ENCODE measurements around the gene TMEM183A.

Gene TMEM183A

DNA sequence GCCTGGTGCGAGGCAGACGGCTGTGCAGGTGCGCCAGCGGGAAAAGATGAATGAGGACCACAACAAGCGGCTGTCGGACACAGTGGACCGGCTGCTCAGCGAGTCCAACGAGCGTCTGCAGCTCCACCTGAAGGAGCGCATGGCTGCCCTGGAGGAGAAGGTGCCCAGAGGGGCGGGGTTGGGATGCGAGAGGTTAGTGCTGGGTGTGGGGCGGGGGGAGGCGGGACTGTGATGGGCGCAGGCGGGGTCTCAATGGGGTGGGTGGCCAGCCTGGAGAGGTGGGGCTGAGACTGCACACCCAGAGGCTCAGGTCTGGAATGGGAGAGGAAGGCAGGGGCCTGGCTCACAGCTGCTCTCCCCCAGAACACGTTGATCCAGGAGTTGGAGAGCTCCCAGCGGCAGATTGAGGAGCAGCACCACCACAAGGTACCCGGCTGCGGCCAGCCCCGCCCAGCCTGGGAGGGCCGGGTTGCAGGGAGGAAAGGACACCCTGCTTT, 41.4 kb downstream of the TMEM183A start:
- Histone ChIP-seq H2AFZ (no peak overlapping the region), H3K36me3 (ENCODE audit: control insufficient read depth, insufficient read depth, low read length) (no peaks in the 10 kb centered on the region), H3K4me2 (ENCODE audit: low read length) (no peak overlapping the region), H3K79me2 (no peaks in the 10 kb centered on the region), H3K4me3 (ENCODE audit: low read depth, low read length) (no peak overlapping the region), H3K27ac (no peak overlapping the region), H3K4me1 (no peaks in the 10 kb centered on the region), H3K9me3 (ENCODE audit: control insufficient read depth, low read length) (no peaks in the 10 kb centered on the region), H3K9ac (no peak overlapping the region), H3K27me3 (ENCODE audit: control insufficient read depth, insufficient read depth, low read length) (no peaks in the 10 kb centered on the region)
- TF ChIP-seq, protein P1, sequence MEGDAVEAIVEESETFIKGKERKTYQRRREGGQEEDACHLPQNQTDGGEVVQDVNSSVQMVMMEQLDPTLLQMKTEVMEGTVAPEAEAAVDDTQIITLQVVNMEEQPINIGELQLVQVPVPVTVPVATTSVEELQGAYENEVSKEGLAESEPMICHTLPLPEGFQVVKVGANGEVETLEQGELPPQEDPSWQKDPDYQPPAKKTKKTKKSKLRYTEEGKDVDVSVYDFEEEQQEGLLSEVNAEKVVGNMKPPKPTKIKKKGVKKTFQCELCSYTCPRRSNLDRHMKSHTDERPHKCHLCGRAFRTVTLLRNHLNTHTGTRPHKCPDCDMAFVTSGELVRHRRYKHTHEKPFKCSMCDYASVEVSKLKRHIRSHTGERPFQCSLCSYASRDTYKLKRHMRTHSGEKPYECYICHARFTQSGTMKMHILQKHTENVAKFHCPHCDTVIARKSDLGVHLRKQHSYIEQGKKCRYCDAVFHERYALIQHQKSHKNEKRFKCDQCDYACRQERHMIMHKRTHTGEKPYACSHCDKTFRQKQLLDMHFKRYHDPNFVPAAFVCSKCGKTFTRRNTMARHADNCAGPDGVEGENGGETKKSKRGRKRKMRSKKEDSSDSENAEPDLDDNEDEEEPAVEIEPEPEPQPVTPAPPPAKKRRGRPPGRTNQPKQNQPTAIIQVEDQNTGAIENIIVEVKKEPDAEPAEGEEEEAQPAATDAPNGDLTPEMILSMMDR (IDR thresholded peaks at IDR 0.05) = no peak

DNA sequence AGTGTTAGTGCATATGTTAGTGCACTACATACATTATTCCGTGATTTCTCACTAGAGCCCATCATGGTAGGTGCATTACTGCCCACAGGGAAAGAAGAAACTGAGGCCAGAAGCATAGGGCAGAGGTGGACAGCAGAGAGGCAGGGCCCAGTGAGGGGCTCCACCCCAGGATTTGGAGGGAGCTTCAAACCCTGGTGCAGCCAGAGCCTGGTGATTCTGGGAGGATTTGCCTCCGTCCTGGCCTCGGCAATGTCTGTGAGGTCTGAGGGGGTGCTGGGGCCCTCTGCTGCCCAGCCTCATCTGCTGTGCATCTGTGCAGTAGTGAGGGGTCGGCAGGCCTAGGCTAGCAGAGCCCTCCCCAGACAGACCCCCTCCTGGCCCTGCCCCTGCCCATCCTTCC, 41.9 kb downstream of the TMEM183A start:
- Histone ChIP-seq H3K79me2 (no peaks in the 10 kb centered on the region), H3K4me2 (ENCODE audit: low read length) (no peak overlapping the region), H3K27me3 (ENCODE audit: control insufficient read depth, insufficient read depth, low read length) (no peaks in the 10 kb centered on the region), H3K4me1 (no peaks in the 10 kb centered on the region), H3K4me3 (ENCODE audit: low read depth, low read length) (no peak overlapping the region), H3K36me3 (ENCODE audit: control insufficient read depth, insufficient read depth, low read length) (no peaks in the 10 kb centered on the region), H3K9me3 (ENCODE audit: control insufficient read depth, low read length) (no peaks in the 10 kb centered on the region), H2AFZ (no peak overlapping the region), H3K9ac (no peak overlapping the region), H3K27ac (no peak overlapping the region)
- TF ChIP-seq, protein P1 (IDR thresholded peaks at IDR 0.05) = no peak

DNA sequence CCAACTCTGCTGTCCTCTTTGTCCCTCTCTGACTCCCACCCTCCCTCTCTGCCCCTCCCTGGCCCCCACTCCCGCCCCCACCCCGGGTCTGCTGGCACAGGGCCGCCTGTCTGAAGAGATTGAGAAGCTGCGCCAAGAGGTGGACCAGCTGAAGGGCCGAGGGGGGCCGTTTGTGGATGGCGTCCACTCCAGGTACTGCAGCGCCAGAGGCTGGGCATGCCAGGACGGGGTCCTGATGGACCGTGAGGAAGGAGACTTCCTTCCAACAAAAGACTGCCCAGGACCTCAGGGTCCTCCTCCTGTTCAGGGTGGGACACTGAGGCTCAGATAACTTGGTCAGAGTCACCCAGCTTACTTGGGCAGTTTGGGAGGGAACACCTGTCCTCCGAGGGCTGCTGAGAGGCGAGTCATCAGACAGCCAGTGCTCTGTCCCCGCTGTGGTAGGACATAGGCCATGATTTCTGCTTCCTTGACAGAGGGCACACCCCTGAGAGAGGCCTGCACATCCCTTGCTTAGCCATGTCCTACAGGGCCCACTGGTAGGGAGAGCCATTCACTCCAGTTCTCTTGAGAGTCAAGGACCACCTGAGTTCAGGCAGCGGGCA, 42.5 kb downstream of the TMEM183A start:
- Histone ChIP-seq H3K4me1 (no peaks in the 10 kb centered on the region), H3K9ac (no peak overlapping the region), H3K27ac (no peak overlapping the region), H3K4me2 (ENCODE audit: low read length) (no peak overlapping the region), H2AFZ (no peak overlapping the region), H3K9me3 (ENCODE audit: control insufficient read depth, low read length) (no peaks in the 10 kb centered on the region), H3K36me3 (ENCODE audit: control insufficient read depth, insufficient read depth, low read length) (no peaks in the 10 kb centered on the region), H3K79me2 (no peaks in the 10 kb centered on the region), H3K27me3 (ENCODE audit: control insufficient read depth, insufficient read depth, low read length) (no peaks in the 10 kb centered on the region), H3K4me3 (ENCODE audit: low read depth, low read length) (no peak overlapping the region)
- TF ChIP-seq, protein P1 (IDR thresholded peaks at IDR 0.05) = no peak

GRCh38 chr1:203050826-203051225, 43.7 kb downstream of the TMEM183A start:
- no peak overlapping the region for H3K4me2 ChIP-seq (ENCODE audit: low read length)
- no peaks in the 10 kb centered on the region for H3K79me2 ChIP-seq
- TF ChIP-seq, protein P1 (IDR thresholded peaks at IDR 0.05) = no peak
- H3K4me3 ChIP-seq (ENCODE audit: low read depth, low read length) = no peak overlapping the region
- no peaks in the 10 kb centered on the region for H3K4me1 ChIP-seq
- H3K9ac ChIP-seq = no peak overlapping the region
- no peaks in the 10 kb centered on the region for H3K27me3 ChIP-seq (ENCODE audit: control insufficient read depth, insufficient read depth, low read length)
- no peak overlapping the region for H3K27ac ChIP-seq
- no peak overlapping the region for H2AFZ ChIP-seq
- H3K9me3 ChIP-seq (ENCODE audit: control insufficient read depth, low read length) = no peaks in the 10 kb centered on the region
- H3K36me3 ChIP-seq (ENCODE audit: control insufficient read depth, insufficient read depth, low read length) = no peaks in the 10 kb centered on the region

- Histone ChIP-seq H2AFZ (no peak overlapping the region), H3K4me3 (ENCODE audit: low read depth, low read length) (no peak overlapping the region), H3K27ac (no peak overlapping the region), H3K27me3 (ENCODE audit: control insufficient read depth, insufficient read depth, low read length) (no peaks in the 10 kb centered on the region), H3K79me2 (no peaks in the 10 kb centered on the region), H3K36me3 (ENCODE audit: control insufficient read depth, insufficient read depth, low read length) (no peaks in the 10 kb centered on the region), H3K4me2 (ENCODE audit: low read length) (no peak overlapping the region), H3K4me1 (no peaks in the 10 kb centered on the region), H3K9ac (no peak overlapping the region), H3K9me3 (ENCODE audit: control insufficient read depth, low read length) (no peaks in the 10 kb centered on the region)
- TF ChIP-seq, protein P1 (IDR thresholded peaks at IDR 0.05) = no peak
Observed at GRCh38 chr1:203051841-203052324, 44.7 kb downstream of the TMEM183A start.

Measured in parathyroid adenoma (tissue), 2 donors.